Stimulated activated CD8-positive, alpha-beta memory T cell treated with anti-CD3 and anti-CD28 coated beads, Interleukin-7, amount 100 ng/mL, for 4 hours (primary cell): ENCODE results near the gene MAPK12.

ENCODE experiments used
- DNase-seq, 2 donors: peaks; one replicate each; pipeline ENCODE4 v3.0.0-alpha.2; 2020; ENCODE audit warnings: low read depth in 2 of 2

MAPK12 gene

DNA sequence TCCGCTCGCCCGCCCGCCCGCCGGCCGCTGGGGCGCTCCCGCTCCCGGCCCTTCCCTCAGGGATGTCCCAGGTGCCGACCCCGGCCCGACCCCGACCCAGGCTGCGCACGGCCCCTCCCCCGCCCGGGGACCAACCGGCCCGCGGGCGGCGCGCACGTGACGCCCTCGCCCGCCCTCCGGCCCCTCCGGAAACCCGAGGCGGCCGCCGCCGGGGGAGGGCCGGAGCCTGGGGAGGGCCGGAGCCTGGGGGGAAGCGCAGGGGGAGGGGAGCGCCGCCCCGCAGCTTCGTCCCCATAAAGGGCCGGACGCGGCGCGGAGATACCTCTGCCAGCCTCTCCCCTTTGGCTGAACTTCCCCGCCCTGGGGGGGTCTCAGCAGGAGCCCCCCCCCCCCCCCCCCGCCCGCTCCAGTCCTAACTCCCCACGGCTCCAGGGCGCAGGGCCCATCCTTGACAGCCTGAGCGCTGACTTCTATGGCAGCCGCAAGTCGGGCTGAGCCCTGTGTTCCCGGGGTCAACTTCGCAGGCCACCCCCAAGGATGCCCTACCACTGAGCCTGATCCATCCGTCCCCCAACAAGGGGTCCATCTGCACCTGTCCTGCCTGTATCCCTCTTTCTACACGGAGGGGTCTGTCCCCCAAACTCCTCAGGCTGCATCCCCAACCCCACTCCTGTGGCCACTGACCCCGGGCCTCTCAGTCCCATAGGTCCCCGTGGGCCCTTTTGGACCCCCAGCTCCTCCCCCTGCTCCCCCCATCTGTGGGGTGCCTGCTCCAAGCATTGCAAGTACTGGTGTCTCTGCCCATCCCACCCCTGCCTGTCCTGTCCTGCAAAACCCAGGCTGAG is at the start of gene MAPK12:
MAPK12 (minus strand) TSS at position 69 of the 845 bp plus-strand sequence. CDS start 174 bp downstream, outside the sequence.
- no peak for DNase-seq

GRCh38 chr22:50310949-50311444 is 49.5 kb upstream of the MAPK12 start:
- DNase-seq, result no peak

GRCh38 chr22:50310031-50310722 is 48.7 kb upstream of the MAPK12 start:
- DNase-seq, result no peak

- no peak for DNase-seq
Observed at GRCh38 chr22:50309601-50309991, 48.1 kb upstream of the MAPK12 start.

DNA sequence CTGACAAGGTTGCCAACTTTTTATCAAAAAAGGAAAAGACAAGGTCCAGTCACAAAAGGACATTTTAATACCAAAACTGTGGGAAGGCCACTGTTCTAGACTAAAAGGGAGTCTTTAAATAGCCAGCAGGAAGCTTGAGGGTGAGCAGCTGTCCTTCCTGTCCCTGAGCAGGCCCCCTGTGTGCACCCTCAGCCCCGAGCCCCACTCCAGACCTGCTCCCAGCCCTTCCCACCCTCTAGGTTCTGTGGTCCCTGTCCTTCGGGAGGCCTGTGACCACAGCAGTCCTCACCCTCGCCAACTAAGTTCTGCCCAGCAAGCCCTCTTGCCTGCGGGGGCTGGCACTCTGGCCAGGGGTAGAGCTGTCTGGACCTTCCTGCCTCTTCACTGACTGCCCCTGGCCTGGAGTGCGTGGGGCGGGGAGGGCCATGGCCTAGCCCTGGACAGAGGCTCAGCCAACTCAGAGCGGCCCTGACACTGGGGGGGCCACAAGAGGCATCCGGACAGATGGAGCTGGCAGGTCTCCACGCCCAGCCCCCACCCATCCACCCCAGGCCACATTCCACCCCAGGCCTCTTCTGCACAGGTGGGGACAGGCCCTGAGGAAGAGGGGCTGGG is 47.6 kb upstream of the MAPK12 start:
- no peak for DNase-seq

GRCh38 chr22:50308597-50308935 is 47.1 kb upstream of the MAPK12 start:
- DNase-seq, result no peak

- no peak for DNase-seq
Observed at GRCh38 chr22:50307890-50308596, 46.6 kb upstream of the MAPK12 start.

DNA sequence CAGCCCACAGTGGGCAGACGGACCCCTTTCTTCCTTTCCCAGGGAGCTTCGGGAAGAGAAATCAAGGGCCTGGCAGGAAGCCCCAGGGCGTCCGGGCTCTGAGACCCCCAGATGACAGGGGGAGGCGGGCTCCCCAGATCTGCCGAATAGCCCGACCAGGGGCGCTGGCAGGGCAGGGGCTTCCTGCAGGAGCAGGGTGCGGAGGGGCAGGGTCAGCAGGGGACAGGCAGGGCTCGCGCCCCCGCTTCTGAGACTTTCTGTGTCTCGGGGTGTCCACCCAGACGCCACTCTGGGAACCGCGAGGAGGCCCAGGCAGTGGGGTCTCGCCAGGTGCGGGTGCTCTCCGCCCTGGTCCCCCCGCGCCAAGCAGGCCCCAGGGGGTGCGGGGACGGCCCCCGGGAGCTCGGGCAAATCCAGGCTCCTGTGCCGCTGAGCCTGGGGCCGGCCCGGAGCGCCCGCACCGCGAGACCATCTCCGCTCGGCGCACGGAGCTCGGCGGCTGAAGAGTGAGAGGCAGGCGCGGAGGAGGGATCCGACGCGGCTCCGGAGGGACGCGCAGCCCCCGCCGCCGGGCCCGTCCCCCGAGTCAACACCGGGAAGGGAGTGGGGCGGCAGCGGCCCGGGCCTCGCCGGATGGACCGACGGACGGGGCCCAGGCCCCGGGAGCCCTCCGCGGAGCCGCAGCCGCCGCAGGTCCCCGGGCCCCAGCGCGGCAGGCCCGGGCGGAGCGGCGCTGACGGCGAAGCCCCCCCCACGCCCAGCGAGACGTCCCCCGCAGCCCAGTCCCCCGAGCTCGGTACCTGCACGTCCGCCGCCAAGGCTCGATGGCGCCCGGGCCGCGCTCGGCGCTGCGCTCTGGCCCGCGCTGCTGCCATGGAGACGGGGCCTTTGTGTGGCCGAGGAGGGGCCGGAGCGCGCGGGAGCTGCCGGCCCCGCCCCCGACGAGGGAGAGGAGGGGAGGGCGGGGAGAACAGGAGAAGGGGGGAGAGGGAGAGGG is 45.6 kb upstream of the MAPK12 start, which contains the start of gene PLXNB2:
PLXNB2 (minus strand) TSS at position 894 of the 997 bp plus-strand sequence. CDS start 17,062 bp downstream, outside the sequence.
- DNase-seq, result peak in 1 of 2 donors; percentile 20

- no peak for DNase-seq
Observed at GRCh38 chr22:50305923-50306566, 44.6 kb upstream of the MAPK12 start.

DNA sequence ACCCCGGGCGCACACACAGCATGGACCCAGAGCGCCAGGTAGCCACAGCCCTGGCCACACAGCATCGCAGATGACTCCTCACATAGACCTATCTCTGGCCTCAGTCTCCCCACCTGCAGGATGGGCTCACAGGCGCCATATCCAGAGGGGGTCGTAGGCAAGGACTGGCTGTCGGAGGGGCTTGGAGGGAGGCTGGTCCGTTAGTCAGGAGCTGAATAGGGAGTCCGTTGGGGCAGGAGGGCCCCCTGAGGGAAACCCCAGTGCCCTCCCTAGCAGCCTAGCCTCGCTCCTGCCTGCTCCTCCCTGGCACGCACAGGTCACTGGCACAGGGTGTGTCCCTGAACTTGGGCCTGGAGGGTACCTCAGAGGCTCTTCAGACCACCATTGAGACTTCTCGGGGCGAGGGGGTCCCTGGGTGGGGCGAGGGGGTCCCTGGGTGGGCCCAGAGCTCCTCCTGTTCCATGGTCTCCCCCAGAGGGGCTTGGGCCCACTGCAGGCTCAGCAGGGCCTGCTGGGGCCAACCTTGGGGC is 44.0 kb upstream of the MAPK12 start:
- no peak for DNase-seq

GRCh38 chr22:50304528-50305392 is 43.3 kb upstream of the MAPK12 start:
- DNase-seq, result no peak

GRCh38 chr22:50303848-50304527 is 42.5 kb upstream of the MAPK12 start:
- no peak for DNase-seq

DNA sequence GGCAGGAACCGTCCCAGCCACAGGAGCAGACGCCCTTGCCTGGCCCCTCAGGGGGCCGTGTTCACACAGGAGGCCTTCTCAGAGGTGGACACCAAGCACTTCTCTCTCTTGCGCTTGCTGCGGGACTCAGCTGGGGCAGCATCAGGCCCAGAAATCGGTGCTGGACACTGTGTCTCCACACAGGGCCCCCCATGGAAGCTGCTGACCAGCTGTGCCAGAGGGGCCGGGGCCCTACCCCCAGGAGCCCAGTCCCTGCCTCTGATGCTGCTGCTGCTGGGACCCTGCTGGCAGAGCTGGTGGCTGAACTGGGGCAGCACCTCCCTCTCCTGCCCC is 42.0 kb upstream of the MAPK12 start:
- DNase-seq, result no peak

DNA sequence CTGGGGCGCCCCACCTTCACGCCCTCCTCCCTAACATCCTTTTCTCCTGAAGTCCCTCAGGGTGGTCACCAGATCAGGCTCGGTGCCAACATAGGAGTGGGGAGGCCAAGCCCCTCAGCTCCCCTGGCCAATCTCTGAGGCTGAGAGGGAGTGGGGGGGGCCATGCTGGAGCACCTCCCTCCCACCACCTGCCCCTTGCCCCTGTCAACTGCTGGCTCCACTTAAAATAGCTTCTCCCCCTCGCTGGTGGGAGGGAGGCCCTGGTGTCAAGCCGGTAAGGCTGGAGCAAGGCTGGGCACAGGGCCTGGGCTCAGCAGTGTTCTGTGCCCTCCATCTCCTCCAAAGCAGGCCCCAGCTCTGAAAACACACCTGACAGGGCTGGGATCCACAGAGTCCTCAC is 41.1 kb upstream of the MAPK12 start:
- no peak for DNase-seq

GRCh38 chr22:50302041-50302541 is 40.6 kb upstream of the MAPK12 start:
- no peak for DNase-seq

DNA sequence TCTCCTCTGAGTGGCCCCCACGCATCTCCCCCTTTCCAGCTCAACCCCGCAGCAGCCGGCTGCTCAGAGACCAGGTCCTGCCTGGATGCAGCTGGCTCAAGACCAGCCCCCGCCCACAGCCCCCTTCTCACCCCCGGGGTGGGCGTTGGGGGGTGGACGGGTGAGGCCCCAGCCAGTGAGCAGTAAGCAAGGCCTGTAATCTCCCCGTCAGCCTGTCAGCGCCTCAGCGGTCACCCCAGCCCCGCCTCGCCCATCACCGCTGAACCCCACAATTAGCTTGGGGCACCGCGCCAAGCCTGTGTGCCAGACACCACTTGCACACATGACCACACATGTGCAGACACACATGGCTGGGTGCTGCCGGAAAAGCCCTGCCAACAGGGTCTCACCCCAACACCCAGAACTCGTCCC is 40.1 kb upstream of the MAPK12 start:
- no peak for DNase-seq

- DNase-seq, result no peak
Observed at GRCh38 chr22:50300620-50301257, 39.3 kb upstream of the MAPK12 start.
